SK-N-SH (cell line): ENCODE results near the gene TCF15.

ENCODE experiments used
- FOXM1 ChIP-seq: IDR thresholded peaks from 2 replicates; pipeline ENCODE4 v1.4.0; 2012; ENCODE audit warnings: low read depth, mild to moderate bottlenecking
- GABPA ChIP-seq: IDR thresholded peaks from 2 replicates; pipeline ENCODE4 v1.4.0; 2012; ENCODE audit warnings: low read depth, mild to moderate bottlenecking
- JUND ChIP-seq: IDR thresholded peaks from 2 replicates; pipeline ENCODE4 v1.4.0; 2012
- MAX ChIP-seq: IDR thresholded peaks from 2 replicates; pipeline ENCODE4 v1.4.0; 2012; ENCODE audit warnings: low read depth
- POLR2AphosphoS5 ChIP-seq: IDR thresholded peaks from 2 replicates; pipeline ENCODE4 v1.6.1; 2012; ENCODE audit warnings: low read depth, low read length
- RFX5 ChIP-seq: IDR thresholded peaks from 2 replicates; pipeline ENCODE4 v1.6.1; 2012; ENCODE audit warnings: mild to moderate bottlenecking, improper control_type of control experiment, low read length
- USF2 ChIP-seq: fragments of 150-350 bp; IDR thresholded peaks from 2 replicates; pipeline ENCODE4 v1.6.1; 2017; ENCODE audit warnings: antibody characterized with exemption, low read length, low read depth, borderline replicate concordance
- YY1 ChIP-seq: IDR thresholded peaks from 2 replicates; pipeline ENCODE4 v1.4.0; 2012; ENCODE audit warnings: low read depth, mild to moderate bottlenecking
- TF ChIP-seq, protein P1 (sequence below): IDR thresholded peaks from 2 replicates; pipeline ENCODE4 v1.4.0; 2012; ENCODE audit warnings: low read depth, borderline replicate concordance
- TF ChIP-seq, protein P2 (sequence below): fragments of 200-600 bp; sonication (generic); IDR thresholded peaks from 2 replicates; pipeline ENCODE4 v1.6.1; 2017; ENCODE audit warnings: antibody characterized with exemption, mild to moderate bottlenecking, moderate library complexity

- TF ChIP-seq RFX5 = no peak
- TF ChIP-seq, protein P1, sequence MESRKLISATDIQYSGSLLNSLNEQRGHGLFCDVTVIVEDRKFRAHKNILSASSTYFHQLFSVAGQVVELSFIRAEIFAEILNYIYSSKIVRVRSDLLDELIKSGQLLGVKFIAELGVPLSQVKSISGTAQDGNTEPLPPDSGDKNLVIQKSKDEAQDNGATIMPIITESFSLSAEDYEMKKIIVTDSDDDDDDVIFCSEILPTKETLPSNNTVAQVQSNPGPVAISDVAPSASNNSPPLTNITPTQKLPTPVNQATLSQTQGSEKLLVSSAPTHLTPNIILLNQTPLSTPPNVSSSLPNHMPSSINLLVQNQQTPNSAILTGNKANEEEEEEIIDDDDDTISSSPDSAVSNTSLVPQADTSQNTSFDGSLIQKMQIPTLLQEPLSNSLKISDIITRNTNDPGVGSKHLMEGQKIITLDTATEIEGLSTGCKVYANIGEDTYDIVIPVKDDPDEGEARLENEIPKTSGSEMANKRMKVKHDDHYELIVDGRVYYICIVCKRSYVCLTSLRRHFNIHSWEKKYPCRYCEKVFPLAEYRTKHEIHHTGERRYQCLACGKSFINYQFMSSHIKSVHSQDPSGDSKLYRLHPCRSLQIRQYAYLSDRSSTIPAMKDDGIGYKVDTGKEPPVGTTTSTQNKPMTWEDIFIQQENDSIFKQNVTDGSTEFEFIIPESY = no peak
- TF ChIP-seq POLR2AphosphoS5 = no peak
- TF ChIP-seq YY1 = no peak
- no peak for TF ChIP-seq MAX
- TF ChIP-seq, protein P2, sequence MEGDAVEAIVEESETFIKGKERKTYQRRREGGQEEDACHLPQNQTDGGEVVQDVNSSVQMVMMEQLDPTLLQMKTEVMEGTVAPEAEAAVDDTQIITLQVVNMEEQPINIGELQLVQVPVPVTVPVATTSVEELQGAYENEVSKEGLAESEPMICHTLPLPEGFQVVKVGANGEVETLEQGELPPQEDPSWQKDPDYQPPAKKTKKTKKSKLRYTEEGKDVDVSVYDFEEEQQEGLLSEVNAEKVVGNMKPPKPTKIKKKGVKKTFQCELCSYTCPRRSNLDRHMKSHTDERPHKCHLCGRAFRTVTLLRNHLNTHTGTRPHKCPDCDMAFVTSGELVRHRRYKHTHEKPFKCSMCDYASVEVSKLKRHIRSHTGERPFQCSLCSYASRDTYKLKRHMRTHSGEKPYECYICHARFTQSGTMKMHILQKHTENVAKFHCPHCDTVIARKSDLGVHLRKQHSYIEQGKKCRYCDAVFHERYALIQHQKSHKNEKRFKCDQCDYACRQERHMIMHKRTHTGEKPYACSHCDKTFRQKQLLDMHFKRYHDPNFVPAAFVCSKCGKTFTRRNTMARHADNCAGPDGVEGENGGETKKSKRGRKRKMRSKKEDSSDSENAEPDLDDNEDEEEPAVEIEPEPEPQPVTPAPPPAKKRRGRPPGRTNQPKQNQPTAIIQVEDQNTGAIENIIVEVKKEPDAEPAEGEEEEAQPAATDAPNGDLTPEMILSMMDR = no peak
- TF ChIP-seq GABPA = no peak
- TF ChIP-seq JUND = no peak
- no peak for TF ChIP-seq USF2
- TF ChIP-seq FOXM1 = no peak
Observed at GRCh38 chr20:575230-575629, 34.9 kb downstream of the TCF15 start.
